ENCODE results near the gene ARMH2.

The ARMH2 gene

GRCh38 chr6:24798740-24799540 is at the start of gene ARMH2:
Gene ARMH2 (minus strand): TSS chr6:24798917. CDS start chr6:24798857, 60 bp downstream.
- DNase-seq, result no peak

GRCh38 chr6:24848461-24848860 is 49.7 kb upstream of the ARMH2 start:
- no peak for DNase-seq

- no peak for DNase-seq
These were observed 48.7 kb upstream of the ARMH2 start for GRCh38 chr6:24847402-24847801.

GRCh38 chr6:24845578-24845977 is 46.9 kb upstream of the ARMH2 start:
- DNase-seq, result no peak

- DNase-seq, result no peak
These were observed 46.2 kb upstream of the ARMH2 start for GRCh38 chr6:24844903-24845302.

- DNase-seq, result no peak
These were observed 45.3 kb upstream of the ARMH2 start for GRCh38 chr6:24844061-24844460.

GRCh38 chr6:24840187-24840586 is 41.5 kb upstream of the ARMH2 start:
- DNase-seq, result no peak

GRCh38 chr6:24838994-24839393 is 40.3 kb upstream of the ARMH2 start:
- DNase-seq, result no peak

- no peak for DNase-seq
These were observed 39.4 kb upstream of the ARMH2 start for GRCh38 chr6:24838081-24838480.

GRCh38 chr6:24836109-24836508 is 37.4 kb upstream of the ARMH2 start:
- DNase-seq, result no peak

- DNase-seq, result no peak
These were observed 35.1 kb upstream of the ARMH2 start for GRCh38 chr6:24833711-24834386.

- no peak for DNase-seq
These were observed 34.1 kb upstream of the ARMH2 start for GRCh38 chr6:24832794-24833193.

GRCh38 chr6:24831771-24832716 is 33.3 kb upstream of the ARMH2 start:
- DNase-seq, result no peak

- DNase-seq, result no peak
These were observed 30.9 kb upstream of the ARMH2 start for GRCh38 chr6:24829657-24830056.

GRCh38 chr6:24827970-24828369 is 29.3 kb upstream of the ARMH2 start:
- DNase-seq, result no peak

- no peak for DNase-seq
These were observed 28.4 kb upstream of the ARMH2 start for GRCh38 chr6:24827162-24827561.

GRCh38 chr6:24825130-24825630 is 26.5 kb upstream of the ARMH2 start:
- DNase-seq, result no peak

GRCh38 chr6:24824142-24824938 is 25.6 kb upstream of the ARMH2 start:
- DNase-seq, result no peak

GRCh38 chr6:24823185-24823584 is 24.5 kb upstream of the ARMH2 start:
- DNase-seq, result no peak

- DNase-seq, result no peak
These were observed 24.0 kb upstream of the ARMH2 start for GRCh38 chr6:24822696-24823095.

GRCh38 chr6:24821860-24822444 is 23.2 kb upstream of the ARMH2 start:
- DNase-seq, result no peak

GRCh38 chr6:24818346-24818745 is 19.6 kb upstream of the ARMH2 start:
- no peak for DNase-seq

All from NCI-H774 (cell line).